HEK293 (cell line): Measurements from ENCODE around the gene TMEM42.

Experiments used
- CTCF ChIA-PET: fragments of 350-600 bp; formaldehyde crosslinking; extraction: SDS; loops from one replicate; lab custom pipeline; 2021; ENCODE audit warnings: antibody characterized with exemption; lab: Yijun Ruan, JAX
- POLR2A ChIA-PET: fragments of 300-600 bp; formaldehyde crosslinking; extraction: SDS; loops from one replicate; lab custom pipeline; 2020; ENCODE audit warnings: antibody characterized with exemption, inconsistent platforms; lab: Yijun Ruan, JAX
- H3K27ac ChIP-seq: fragments of 200-500 bp; sonication (Bioruptor generic); 2 replicates; pipeline ENCODE4 v1.5.1; 2014; ENCODE audit warnings: low read depth, low read length, control low read depth, inconsistent platforms; ENCODE audit errors: extremely low read depth
- H3K36me3 ChIP-seq, 2 experiments: fragments of 200-500 bp in 1 of 2; sonication (Bioruptor generic) in 1 of 2; 1 replicate in 1 of 2; 2 replicates in 1 of 2; pipeline ENCODE4 v1.5.1; 2014 to 2017; ENCODE audit warnings: inconsistent platforms in 2 of 2, low read length in 2 of 2; ENCODE audit not compliant: control insufficient read depth in 2 of 2, insufficient read depth in 1 of 2
- H3K4me1 ChIP-seq: fragments of 200-500 bp; sonication (Bioruptor generic); 2 replicates; pipeline ENCODE4 v1.5.1; 2014; ENCODE audit warnings: mild to moderate bottlenecking, low read length, inconsistent platforms; ENCODE audit not compliant: control insufficient read depth, insufficient read depth
- H3K4me3 ChIP-seq: 2 replicates; pipeline ENCODE4 v1.5.1; 2011; ENCODE audit warnings: low read depth, mild to moderate bottlenecking, control low read depth, low read length, moderate library complexity
- H3K9me3 ChIP-seq: fragments of 200-500 bp; sonication (Bioruptor generic); 2 replicates; pipeline ENCODE4 v1.5.1; 2014; ENCODE audit warnings: low read depth, low read length, inconsistent platforms; ENCODE audit not compliant: control insufficient read depth, insufficient read depth
- BCL11A ChIP-seq: fragments of 450-650 bp; formaldehyde crosslinking; IDR thresholded peaks from 2 replicates; pipeline ENCODE4 v1.5.1; 2016; ENCODE audit warnings: low read depth, missing biosample characterization, missing genetic modification characterization
- GLI4 ChIP-seq: fragments of 450-650 bp; formaldehyde crosslinking; IDR thresholded peaks from 2 replicates; pipeline ENCODE4 v1.5.1; 2016; ENCODE audit warnings: missing biosample characterization, missing genetic modification characterization
- REST ChIP-seq: fragments of 450-650 bp; formaldehyde crosslinking; IDR thresholded peaks from 2 replicates; pipeline ENCODE4 v1.5.1; 2016; ENCODE audit warnings: missing biosample characterization, missing genetic modification characterization
- SETDB1 ChIP-seq: IDR thresholded peaks from one replicate; pipeline ENCODE4 v1.6.1; 2017; ENCODE audit warnings: mild to moderate bottlenecking, low read length, moderate library complexity, mixed read lengths; ENCODE audit not compliant: insufficient read length
- ZBTB21 ChIP-seq: fragments of 450-650 bp; formaldehyde crosslinking; IDR thresholded peaks from 2 replicates; pipeline ENCODE4 v1.5.1; 2017; ENCODE audit warnings: missing biosample characterization, missing genetic modification characterization
- ZBTB8A ChIP-seq: fragments of 450-650 bp; formaldehyde crosslinking; IDR thresholded peaks from 2 replicates; pipeline ENCODE4 v1.5.1; 2016; ENCODE audit warnings: missing biosample characterization, missing genetic modification characterization
- ZEB2 ChIP-seq: fragments of 450-650 bp; formaldehyde crosslinking; IDR thresholded peaks from 2 replicates; pipeline ENCODE4 v1.5.1; 2016; ENCODE audit warnings: missing biosample characterization, missing genetic modification characterization
- ZNF10 ChIP-seq: fragments of 450-650 bp; formaldehyde crosslinking; IDR thresholded peaks from 2 replicates; pipeline ENCODE4 v1.5.1; 2017; ENCODE audit warnings: missing biosample characterization, missing genetic modification characterization
- ZNF138 ChIP-seq: fragments of 450-650 bp; formaldehyde crosslinking; IDR thresholded peaks from 2 replicates; pipeline ENCODE4 v1.5.1; 2016; ENCODE audit warnings: missing biosample characterization, missing genetic modification characterization, borderline replicate concordance
- ZNF24 ChIP-seq: fragments of 450-650 bp; formaldehyde crosslinking; IDR thresholded peaks from 2 replicates; pipeline ENCODE4 v1.5.1; 2016; ENCODE audit warnings: missing biosample characterization, missing genetic modification characterization
- ZNF302 ChIP-seq: fragments of 450-650 bp; formaldehyde crosslinking; IDR thresholded peaks from 2 replicates; pipeline ENCODE4 v1.5.1; 2016; ENCODE audit warnings: missing biosample characterization, missing genetic modification characterization, low read depth
- ZNF473 ChIP-seq: fragments of 450-650 bp; formaldehyde crosslinking; IDR thresholded peaks from 2 replicates; pipeline ENCODE4 v1.5.1; 2017; ENCODE audit warnings: missing biosample characterization, missing genetic modification characterization
- ZNF530 ChIP-seq: fragments of 450-650 bp; formaldehyde crosslinking; IDR thresholded peaks from 2 replicates; pipeline ENCODE4 v1.5.1; 2016; ENCODE audit warnings: low read depth, missing biosample characterization, missing genetic modification characterization
- ZNF544 ChIP-seq: fragments of 450-650 bp; formaldehyde crosslinking; IDR thresholded peaks from 2 replicates; pipeline ENCODE4 v1.5.0; 2017; ENCODE audit warnings: missing biosample characterization, missing genetic modification characterization
- ZNF580 ChIP-seq: fragments of 450-650 bp; formaldehyde crosslinking; IDR thresholded peaks from 2 replicates; pipeline ENCODE4 v1.5.1; 2016; ENCODE audit warnings: missing biosample characterization, missing genetic modification characterization
- ZNF639 ChIP-seq: fragments of 450-650 bp; formaldehyde crosslinking; IDR thresholded peaks from 2 replicates; pipeline ENCODE4 v1.5.1; 2016; ENCODE audit warnings: missing biosample characterization, missing genetic modification characterization
- ZNF701 ChIP-seq: fragments of 450-650 bp; formaldehyde crosslinking; IDR thresholded peaks from 2 replicates; pipeline ENCODE4 v1.5.1; 2016; ENCODE audit warnings: missing biosample characterization, missing genetic modification characterization
- ZNF707 ChIP-seq: fragments of 450-650 bp; formaldehyde crosslinking; IDR thresholded peaks from 2 replicates; pipeline ENCODE4 v1.5.1; 2016; ENCODE audit warnings: missing biosample characterization, missing genetic modification characterization
- ZNF785 ChIP-seq: fragments of 450-650 bp; formaldehyde crosslinking; IDR thresholded peaks from 2 replicates; pipeline ENCODE4 v1.5.1; 2016; ENCODE audit warnings: missing biosample characterization, missing genetic modification characterization
- TF ChIP-seq, protein P1 (sequence below): fragments of 450-650 bp; formaldehyde crosslinking; IDR thresholded peaks from 2 replicates; pipeline ENCODE4 v1.5.1; 2016; ENCODE audit warnings: missing biosample characterization, missing genetic modification characterization
- TF ChIP-seq, protein P2 (sequence below): fragments of 450-650 bp; formaldehyde crosslinking; IDR thresholded peaks from 2 replicates; pipeline ENCODE4 v1.5.1; 2017; ENCODE audit warnings: missing biosample characterization, missing genetic modification characterization

TMEM42 gene

DNA sequence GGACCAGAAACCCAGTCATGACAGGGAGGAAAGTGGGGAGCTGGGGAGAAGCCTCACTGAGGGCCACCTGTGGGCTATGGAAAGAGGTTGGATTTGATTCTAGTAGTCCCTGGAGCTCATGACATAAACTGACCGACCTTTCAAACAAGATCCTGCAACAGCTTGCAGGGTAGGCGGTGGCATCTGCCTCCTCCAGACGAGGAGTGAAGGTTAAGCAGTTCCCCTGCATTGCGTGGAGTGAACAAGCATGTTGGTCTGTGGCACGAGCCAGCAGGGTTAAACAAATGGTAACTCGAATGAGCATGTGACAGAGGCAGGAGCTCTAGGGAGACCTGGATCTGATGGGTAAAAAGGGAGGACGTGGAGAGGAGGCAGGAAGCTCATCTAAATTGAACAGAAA lies 25.4 kb downstream of the TMEM42 start:
- H3K4me3 ChIP-seq, result no peak overlapping the region
- ChIA-PET CTCF (no interaction called here), POLR2A (no interaction called here)
- no peaks in the 10 kb centered on the region for H3K36me3 ChIP-seq
- no peak for TF ChIP-seq ZNF707 (tag by site-specific recombination)
- no peak for TF ChIP-seq ZBTB8A (tag by site-specific recombination)
- TF ChIP-seq ZNF530 (tag by site-specific recombination), result no peak
- TF ChIP-seq ZNF473, result no peak
- no peak for TF ChIP-seq ZEB2
- TF ChIP-seq, protein P1, sequence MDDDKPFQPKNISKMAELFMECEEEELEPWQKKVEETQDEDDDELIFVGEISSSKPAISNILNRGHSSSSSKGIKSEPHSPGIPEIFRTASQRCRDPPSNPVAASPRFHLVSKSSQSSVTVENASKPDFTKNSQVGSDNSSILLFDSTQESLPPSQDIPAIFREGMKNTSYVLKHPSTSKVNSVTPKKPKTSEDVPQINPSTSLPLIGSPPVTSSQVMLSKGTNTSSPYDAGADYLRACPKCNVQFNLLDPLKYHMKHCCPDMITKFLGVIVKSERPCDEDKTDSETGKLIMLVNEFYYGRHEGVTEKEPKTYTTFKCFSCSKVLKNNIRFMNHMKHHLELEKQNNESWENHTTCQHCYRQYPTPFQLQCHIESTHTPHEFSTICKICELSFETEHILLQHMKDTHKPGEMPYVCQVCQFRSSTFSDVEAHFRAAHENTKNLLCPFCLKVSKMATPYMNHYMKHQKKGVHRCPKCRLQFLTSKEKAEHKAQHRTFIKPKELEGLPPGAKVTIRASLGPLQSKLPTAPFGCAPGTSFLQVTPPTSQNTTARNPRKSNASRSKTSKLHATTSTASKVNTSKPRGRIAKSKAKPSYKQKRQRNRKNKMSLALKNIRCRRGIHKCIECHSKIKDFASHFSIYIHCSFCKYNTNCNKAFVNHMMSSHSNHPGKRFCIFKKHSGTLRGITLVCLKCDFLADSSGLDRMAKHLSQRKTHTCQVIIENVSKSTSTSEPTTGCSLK (tag by site-specific recombination), result no peak
- no peak for TF ChIP-seq ZNF785
- TF ChIP-seq ZNF10, result no peak
- no peak for TF ChIP-seq ZNF580 (tag by site-specific recombination)
- no peak for TF ChIP-seq BCL11A (tag by site-specific recombination)
- no peaks in the 10 kb centered on the region for H3K9me3 ChIP-seq
- no peaks in the 10 kb centered on the region for H3K4me1 ChIP-seq
- no peak overlapping the region for H3K27ac ChIP-seq

DNA sequence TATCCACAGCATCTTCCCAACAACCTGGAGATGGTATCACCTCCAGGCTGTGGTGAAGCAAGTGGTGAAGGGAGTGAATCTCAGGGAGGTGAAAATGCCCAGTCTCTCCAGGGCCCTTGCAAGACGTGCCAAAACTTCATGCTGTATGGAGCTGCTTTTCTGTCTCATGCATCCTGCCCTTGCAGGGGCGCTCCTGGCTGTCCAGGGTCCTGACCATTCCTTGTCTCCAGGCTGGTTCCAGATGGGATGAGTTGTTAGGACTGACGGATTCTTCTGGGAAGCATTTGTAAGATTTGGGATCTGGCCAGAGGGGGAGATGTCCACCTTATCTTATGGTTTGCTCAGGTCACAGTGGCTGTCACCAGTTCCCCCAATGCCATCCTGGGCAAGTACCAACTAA lies 28.5 kb downstream of the TMEM42 start:
- POLR2A ChIA-PET, result interaction anchor here (0.7 kb wide), 1 partner anchor 504 kb away, joined by 4 read pairs; no protein-coding TSS in a partner anchor

DNA sequence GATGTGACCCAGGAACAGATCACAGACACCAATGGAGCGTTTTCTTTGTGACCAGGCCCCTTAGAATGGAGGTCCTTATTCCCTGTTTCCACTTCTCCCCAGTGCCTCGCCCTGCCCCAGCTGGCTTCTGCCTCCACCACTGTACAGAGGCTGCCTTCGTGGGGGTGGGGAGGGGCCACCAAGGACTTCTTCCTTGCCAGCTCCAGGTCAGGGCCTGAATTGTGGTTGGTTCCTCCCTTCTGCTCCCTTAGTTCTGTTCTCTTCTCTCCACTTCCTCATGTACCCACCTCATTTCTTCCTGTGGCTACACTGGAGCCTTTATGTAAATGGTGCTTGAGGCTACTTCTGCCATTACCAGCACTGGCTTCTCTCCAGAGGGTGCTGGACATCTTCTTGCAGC lies 29.1 kb downstream of the TMEM42 start:
- H3K36me3 ChIP-seq, result no peaks in the 10 kb centered on the region
- TF ChIP-seq ZNF138 (tag by site-specific recombination) (no peak), ZNF639 (tag by site-specific recombination) (no peak), GLI4 (no peak), ZNF302 (tag by site-specific recombination) (no peak), ZEB2 (no peak), ZNF701 (no peak), ZNF544 (tag by site-specific recombination) (no peak), SETDB1 (no peak), ZNF24 (no peak)
- TF ChIP-seq, protein P2, sequence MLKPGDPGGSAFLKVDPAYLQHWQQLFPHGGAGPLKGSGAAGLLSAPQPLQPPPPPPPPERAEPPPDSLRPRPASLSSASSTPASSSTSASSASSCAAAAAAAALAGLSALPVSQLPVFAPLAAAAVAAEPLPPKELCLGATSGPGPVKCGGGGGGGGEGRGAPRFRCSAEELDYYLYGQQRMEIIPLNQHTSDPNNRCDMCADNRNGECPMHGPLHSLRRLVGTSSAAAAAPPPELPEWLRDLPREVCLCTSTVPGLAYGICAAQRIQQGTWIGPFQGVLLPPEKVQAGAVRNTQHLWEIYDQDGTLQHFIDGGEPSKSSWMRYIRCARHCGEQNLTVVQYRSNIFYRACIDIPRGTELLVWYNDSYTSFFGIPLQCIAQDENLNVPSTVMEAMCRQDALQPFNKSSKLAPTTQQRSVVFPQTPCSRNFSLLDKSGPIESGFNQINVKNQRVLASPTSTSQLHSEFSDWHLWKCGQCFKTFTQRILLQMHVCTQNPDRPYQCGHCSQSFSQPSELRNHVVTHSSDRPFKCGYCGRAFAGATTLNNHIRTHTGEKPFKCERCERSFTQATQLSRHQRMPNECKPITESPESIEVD, result no peak

More for the DNA sequence above, 28.5 kb downstream of the TMEM42 start:
- Histone ChIP-seq H3K36me3 (no peaks in the 10 kb centered on the region), H3K4me1 (no peaks in the 10 kb centered on the region)
- TF ChIP-seq REST, result peak; percentile 90
- no peak for TF ChIP-seq ZBTB21 (tag by site-specific recombination)
- TF ChIP-seq, all 188 proteins: peak for 1
- Histone ChIP-seq H3K9me3 (no peaks in the 10 kb centered on the region), H3K27ac (no peak overlapping the region), H3K4me3 (no peak overlapping the region)
- CTCF ChIA-PET, result no interaction called here

More for the DNA sequence above, 29.1 kb downstream of the TMEM42 start:
- CTCF ChIA-PET, result no interaction called here
- POLR2A ChIA-PET, result interaction anchor here (0.7 kb wide), 1 partner anchor 505 kb away, joined by 4 read pairs; no protein-coding TSS in a partner anchor
- Histone ChIP-seq H3K27ac (no peak overlapping the region), H3K9me3 (no peaks in the 10 kb centered on the region), H3K4me3 (no peak overlapping the region), H3K4me1 (no peaks in the 10 kb centered on the region)
